H1 (cell line): ENCODE measurements around the gene TERC. TPM values are rescaled to one million over a fixed set of nuclear protein-coding genes. Genes with fewer than 3 reads are reported as not detected.

Experiments
- NRF1 ChIP-seq: IDR thresholded peaks from 2 replicates; pipeline ENCODE4 v1.6.1; 2011; ENCODE audit warnings: mild to moderate bottlenecking, low read depth, low read length, improper control_type of control experiment
- SAP30 ChIP-seq: fragments of 300-600 bp; sonication (generic); IDR thresholded peaks from 2 replicates; pipeline ENCODE4 v1.7.1; 2012; ENCODE audit warnings: low read length, moderate library complexity, mild to moderate bottlenecking, inconsistent platforms; ENCODE audit not compliant: insufficient read depth, insufficient replicate concordance
- TAF1 ChIP-seq: IDR thresholded peaks from 2 replicates; pipeline ENCODE4 v1.6.1; 2011; ENCODE audit warnings: mild to moderate bottlenecking, low read depth, low read length
- polyA plus RNA-seq, 7 experiments: library from polyadenylated mRNA; depleted of rRNA in 3 of 7; stranded (reverse) in 5 of 7; unstranded in 2 of 7; fragments of >200 nt in 5 of 7; fragments of 200-250 nt in 2 of 7; gene quantifications; 1 replicate in 5 of 7; 2 replicates in 1 of 7; 4 replicates in 1 of 7; pipeline versions ENCODE4 v1.2.1 to v1.2.3, GENCODE V29; 2011 to 2013; ENCODE audit warnings: missing spikeins in 2 of 7, mixed read lengths in 2 of 7
- total RNA-seq: library from RNA; stranded (reverse); fragmentation: NEBNext Ultra II Directional; extraction: Animal tissue kit (Norgen Biotek cat#: 25700); gene quantifications from 2 replicates; pipeline ENCODE4 v1.2.1, GENCODE V29; 2021
- TF ChIP-seq, protein P1 (sequence below): fragments of 300-600 bp; sonication (generic); IDR thresholded peaks from 2 replicates; pipeline ENCODE4 v1.7.1; 2012; ENCODE audit warnings: low read length, moderate library complexity, mild to moderate bottlenecking, inconsistent platforms; ENCODE audit not compliant: insufficient replicate concordance
- TF ChIP-seq, protein P2 (sequence below), 3 experiments: IDR thresholded peaks; 1 replicate in 2 of 3; 2 replicates in 1 of 3; pipeline versions ENCODE4 v1.5.1 to v1.6.1; 2011; ENCODE audit warnings: low read length in 3 of 3, mild to moderate bottlenecking in 3 of 3, inconsistent platforms in 2 of 3, low read depth in 1 of 3, moderate library complexity in 1 of 3; ENCODE audit not compliant: insufficient read depth in 1 of 3; ENCODE audit errors: control extremely low read depth in 1 of 3

The TERC gene
- total and polyA plus RNA-seq, 2 of the 8 experiments (the other 6 are each of a cell fraction or from before 2014, with no cell fraction given): 2.3 to 17.0 TPM

DNA sequence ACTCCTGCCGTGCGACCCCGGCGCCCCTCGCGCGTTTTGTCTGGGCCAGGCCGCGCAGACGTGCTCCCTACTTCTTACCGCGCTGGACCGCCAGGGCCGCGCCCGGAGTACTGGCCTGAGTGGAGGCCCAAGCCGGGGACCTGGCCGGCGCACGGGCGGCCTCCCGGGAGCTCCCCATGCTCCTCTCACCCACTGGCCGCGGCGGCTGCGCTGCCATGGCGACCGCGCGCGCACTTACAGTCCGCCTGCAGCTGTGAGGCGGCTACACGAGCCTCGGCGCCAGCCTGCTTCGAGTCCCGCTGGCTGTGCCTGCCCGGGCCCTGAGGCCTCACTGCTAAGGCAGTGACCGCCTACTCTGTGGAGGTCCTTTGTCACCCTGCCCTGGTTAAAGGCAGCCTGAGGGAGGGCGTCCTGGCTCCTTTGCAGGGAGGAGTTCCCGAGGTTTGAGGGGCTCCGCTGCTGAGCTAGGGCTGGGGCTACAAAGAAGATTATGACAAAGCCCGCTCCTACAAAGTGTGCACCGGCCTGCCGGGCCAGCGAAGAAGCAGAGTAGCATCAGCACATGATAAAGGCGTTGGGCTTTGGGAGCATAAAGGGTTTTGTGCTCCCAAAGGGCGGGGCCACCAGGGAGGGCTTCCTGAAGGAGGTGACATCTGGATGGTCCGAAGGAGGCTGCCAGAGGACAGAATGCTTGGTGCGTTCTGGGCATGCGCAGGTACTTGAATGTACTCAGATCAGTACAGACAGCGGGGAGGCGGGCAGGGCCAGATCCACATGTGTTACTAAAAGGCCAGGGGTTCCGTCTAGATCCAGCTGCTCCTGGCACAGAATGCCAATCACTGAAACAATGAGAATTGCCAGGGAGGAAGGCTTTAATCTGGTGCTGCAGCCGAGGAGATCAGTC is 47.7 kb upstream of the TERC start, which contains the start of the genes LRRC34 and LRRIQ4 (continued):
- TF ChIP-seq, protein P1, sequence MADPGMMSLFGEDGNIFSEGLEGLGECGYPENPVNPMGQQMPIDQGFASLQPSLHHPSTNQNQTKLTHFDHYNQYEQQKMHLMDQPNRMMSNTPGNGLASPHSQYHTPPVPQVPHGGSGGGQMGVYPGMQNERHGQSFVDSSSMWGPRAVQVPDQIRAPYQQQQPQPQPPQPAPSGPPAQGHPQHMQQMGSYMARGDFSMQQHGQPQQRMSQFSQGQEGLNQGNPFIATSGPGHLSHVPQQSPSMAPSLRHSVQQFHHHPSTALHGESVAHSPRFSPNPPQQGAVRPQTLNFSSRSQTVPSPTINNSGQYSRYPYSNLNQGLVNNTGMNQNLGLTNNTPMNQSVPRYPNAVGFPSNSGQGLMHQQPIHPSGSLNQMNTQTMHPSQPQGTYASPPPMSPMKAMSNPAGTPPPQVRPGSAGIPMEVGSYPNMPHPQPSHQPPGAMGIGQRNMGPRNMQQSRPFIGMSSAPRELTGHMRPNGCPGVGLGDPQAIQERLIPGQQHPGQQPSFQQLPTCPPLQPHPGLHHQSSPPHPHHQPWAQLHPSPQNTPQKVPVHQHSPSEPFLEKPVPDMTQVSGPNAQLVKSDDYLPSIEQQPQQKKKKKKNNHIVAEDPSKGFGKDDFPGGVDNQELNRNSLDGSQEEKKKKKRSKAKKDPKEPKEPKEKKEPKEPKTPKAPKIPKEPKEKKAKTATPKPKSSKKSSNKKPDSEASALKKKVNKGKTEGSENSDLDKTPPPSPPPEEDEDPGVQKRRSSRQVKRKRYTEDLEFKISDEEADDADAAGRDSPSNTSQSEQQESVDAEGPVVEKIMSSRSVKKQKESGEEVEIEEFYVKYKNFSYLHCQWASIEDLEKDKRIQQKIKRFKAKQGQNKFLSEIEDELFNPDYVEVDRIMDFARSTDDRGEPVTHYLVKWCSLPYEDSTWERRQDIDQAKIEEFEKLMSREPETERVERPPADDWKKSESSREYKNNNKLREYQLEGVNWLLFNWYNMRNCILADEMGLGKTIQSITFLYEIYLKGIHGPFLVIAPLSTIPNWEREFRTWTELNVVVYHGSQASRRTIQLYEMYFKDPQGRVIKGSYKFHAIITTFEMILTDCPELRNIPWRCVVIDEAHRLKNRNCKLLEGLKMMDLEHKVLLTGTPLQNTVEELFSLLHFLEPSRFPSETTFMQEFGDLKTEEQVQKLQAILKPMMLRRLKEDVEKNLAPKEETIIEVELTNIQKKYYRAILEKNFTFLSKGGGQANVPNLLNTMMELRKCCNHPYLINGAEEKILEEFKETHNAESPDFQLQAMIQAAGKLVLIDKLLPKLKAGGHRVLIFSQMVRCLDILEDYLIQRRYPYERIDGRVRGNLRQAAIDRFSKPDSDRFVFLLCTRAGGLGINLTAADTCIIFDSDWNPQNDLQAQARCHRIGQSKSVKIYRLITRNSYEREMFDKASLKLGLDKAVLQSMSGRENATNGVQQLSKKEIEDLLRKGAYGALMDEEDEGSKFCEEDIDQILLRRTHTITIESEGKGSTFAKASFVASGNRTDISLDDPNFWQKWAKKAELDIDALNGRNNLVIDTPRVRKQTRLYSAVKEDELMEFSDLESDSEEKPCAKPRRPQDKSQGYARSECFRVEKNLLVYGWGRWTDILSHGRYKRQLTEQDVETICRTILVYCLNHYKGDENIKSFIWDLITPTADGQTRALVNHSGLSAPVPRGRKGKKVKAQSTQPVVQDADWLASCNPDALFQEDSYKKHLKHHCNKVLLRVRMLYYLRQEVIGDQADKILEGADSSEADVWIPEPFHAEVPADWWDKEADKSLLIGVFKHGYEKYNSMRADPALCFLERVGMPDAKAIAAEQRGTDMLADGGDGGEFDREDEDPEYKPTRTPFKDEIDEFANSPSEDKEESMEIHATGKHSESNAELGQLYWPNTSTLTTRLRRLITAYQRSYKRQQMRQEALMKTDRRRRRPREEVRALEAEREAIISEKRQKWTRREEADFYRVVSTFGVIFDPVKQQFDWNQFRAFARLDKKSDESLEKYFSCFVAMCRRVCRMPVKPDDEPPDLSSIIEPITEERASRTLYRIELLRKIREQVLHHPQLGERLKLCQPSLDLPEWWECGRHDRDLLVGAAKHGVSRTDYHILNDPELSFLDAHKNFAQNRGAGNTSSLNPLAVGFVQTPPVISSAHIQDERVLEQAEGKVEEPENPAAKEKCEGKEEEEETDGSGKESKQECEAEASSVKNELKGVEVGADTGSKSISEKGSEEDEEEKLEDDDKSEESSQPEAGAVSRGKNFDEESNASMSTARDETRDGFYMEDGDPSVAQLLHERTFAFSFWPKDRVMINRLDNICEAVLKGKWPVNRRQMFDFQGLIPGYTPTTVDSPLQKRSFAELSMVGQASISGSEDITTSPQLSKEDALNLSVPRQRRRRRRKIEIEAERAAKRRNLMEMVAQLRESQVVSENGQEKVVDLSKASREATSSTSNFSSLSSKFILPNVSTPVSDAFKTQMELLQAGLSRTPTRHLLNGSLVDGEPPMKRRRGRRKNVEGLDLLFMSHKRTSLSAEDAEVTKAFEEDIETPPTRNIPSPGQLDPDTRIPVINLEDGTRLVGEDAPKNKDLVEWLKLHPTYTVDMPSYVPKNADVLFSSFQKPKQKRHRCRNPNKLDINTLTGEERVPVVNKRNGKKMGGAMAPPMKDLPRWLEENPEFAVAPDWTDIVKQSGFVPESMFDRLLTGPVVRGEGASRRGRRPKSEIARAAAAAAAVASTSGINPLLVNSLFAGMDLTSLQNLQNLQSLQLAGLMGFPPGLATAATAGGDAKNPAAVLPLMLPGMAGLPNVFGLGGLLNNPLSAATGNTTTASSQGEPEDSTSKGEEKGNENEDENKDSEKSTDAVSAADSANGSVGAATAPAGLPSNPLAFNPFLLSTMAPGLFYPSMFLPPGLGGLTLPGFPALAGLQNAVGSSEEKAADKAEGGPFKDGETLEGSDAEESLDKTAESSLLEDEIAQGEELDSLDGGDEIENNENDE: no peak
- TF ChIP-seq TAF1: no peak; the same call in 1 of the 2 replicates
- TF ChIP-seq, protein P2, sequence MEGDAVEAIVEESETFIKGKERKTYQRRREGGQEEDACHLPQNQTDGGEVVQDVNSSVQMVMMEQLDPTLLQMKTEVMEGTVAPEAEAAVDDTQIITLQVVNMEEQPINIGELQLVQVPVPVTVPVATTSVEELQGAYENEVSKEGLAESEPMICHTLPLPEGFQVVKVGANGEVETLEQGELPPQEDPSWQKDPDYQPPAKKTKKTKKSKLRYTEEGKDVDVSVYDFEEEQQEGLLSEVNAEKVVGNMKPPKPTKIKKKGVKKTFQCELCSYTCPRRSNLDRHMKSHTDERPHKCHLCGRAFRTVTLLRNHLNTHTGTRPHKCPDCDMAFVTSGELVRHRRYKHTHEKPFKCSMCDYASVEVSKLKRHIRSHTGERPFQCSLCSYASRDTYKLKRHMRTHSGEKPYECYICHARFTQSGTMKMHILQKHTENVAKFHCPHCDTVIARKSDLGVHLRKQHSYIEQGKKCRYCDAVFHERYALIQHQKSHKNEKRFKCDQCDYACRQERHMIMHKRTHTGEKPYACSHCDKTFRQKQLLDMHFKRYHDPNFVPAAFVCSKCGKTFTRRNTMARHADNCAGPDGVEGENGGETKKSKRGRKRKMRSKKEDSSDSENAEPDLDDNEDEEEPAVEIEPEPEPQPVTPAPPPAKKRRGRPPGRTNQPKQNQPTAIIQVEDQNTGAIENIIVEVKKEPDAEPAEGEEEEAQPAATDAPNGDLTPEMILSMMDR (IDR thresholded peaks at IDR 0.05; ENCODE audit: control extremely low read depth in 1 of 3, insufficient read depth in 1 of 3, low read depth in 1 of 3, low read length in 3 of 3): no peak
- peak; percentile 68 for TF ChIP-seq NRF1
- no peak for TF ChIP-seq SAP30
